Left lung (tissue), 10 donors: ENCODE results near the gene CLTC. TPM values are rescaled to one million over a fixed set of nuclear protein-coding genes. Genes with fewer than 3 reads are reported as not detected.
A peak's percentile ranks its signal among the peaks of the same experiment; 100 is the strongest.

Experiments
- ATAC-seq: fragments of 200-7000 bp; cut with Tn5 transposase; one replicate; pipeline ENCODE4 v1.9.1; 2020; ENCODE audit warnings: moderate library complexity
- DNase-seq, 4 donors: peaks; one replicate each; pipeline ENCODE4 v3.0.0-alpha.2; 2013 to 2020
- H3K27ac ChIP-seq, 2 donors: fragments of 200-600 bp; sonication (generic) in 1 of 2; one replicate each; pipeline versions ENCODE4 v1.5.0 to v1.8.0; 2020 to 2021
- H3K27me3 ChIP-seq, 2 donors: fragments of 200-600 bp; sonication (generic) in 1 of 2; one replicate each; pipeline versions ENCODE4 v1.5.0 to v1.8.0; 2020 to 2021
- H3K36me3 ChIP-seq, 2 donors: fragments of 200-600 bp; sonication (generic) in 1 of 2; one replicate each; pipeline versions ENCODE4 v1.5.0 to v1.8.0; 2020 to 2021
- H3K4me1 ChIP-seq, 2 donors: fragments of 200-600 bp; one replicate each; pipeline ENCODE4 v1.8.0; 2021
- H3K4me3 ChIP-seq, 2 donors: fragments of 200-600 bp; sonication (generic) in 1 of 2; one replicate each; pipeline versions ENCODE4 v1.5.0 to v1.8.0; 2020 to 2021; ENCODE audit warnings: mild to moderate bottlenecking in 1 of 2
- H3K9me3 ChIP-seq, 2 donors: fragments of 200-600 bp; sonication (generic) in 1 of 2; one replicate each; pipeline versions ENCODE4 v1.5.0 to v1.8.0; 2020 to 2021
- CTCF ChIP-seq, 2 donors: fragments of 200-600 bp; sonication (generic) in 1 of 2; IDR thresholded peaks; one replicate each; pipeline versions ENCODE4 v1.5.0 to v1.8.0; 2021; ENCODE audit warnings: antibody characterized with exemption in 2 of 2
- intact Hi-C, 2 donors: fragments of 100-400 bp; cut with DNase I; formaldehyde crosslinking; loops; one replicate each; pipeline versions ENCODE4 v1.11.2 to v1.14.2; 2022
- polyA plus RNA-seq, 6 donors: library from polyadenylated mRNA; unstranded; fragments of 120-200 nt; gene quantifications; one replicate each; pipeline ENCODE4 v1.2.1, GENCODE V29; 2013; ENCODE audit not compliant: insufficient read length in 6 of 6
- total RNA-seq, 2 donors: library from RNA; stranded (reverse); fragmentation: NEBNext Ultra II Directional; extraction: Animal tissue kit (Norgen Biotek cat#: 25700); gene quantifications; one replicate each; pipeline ENCODE4 v1.2.1, GENCODE V29; 2021
- donor health status: DM: no; HTN: yes; CAD: no.
- donor health status: DM: no; HTN: no; CAD: no.

The CLTC gene
- total and polyA plus RNA-seq, 8 donors: 196 to 335 (median 246) TPM

GRCh38 chr17:59683283-59683682, 63.6 kb downstream of the CLTC start:
- peaks cover 13 to 100% of the 10 kb centered on the region in 2 donors for H3K36me3 ChIP-seq
- TF ChIP-seq CTCF (IDR thresholded peaks at IDR 0.05): no peak
- intact Hi-C loops: no loop called here
- no peak overlapping the region for H3K27ac ChIP-seq
- no peaks in the 10 kb centered on the region for H3K9me3 ChIP-seq
- ATAC-seq: no peak
- no peak for DNase-seq
- H3K27me3 ChIP-seq: no peaks in the 10 kb centered on the region
- no peaks in the 10 kb centered on the region for H3K4me1 ChIP-seq
- H3K4me3 ChIP-seq: no peak overlapping the region

- TF ChIP-seq CTCF (IDR thresholded peaks at IDR 0.05): no peak
- Histone ChIP-seq H3K36me3 (peaks cover 13 to 100% of the 10 kb centered on the region in 2 donors), H3K27ac (no peak overlapping the region), H3K4me3 (no peak overlapping the region), H3K27me3 (no peaks in the 10 kb centered on the region), H3K9me3 (no peaks in the 10 kb centered on the region), H3K4me1 (no peaks in the 10 kb centered on the region)
- intact Hi-C loops: no loop called here
- DNase-seq (no peak), ATAC-seq (no peak)
Observed at GRCh38 chr17:59684967-59685366, 65.3 kb downstream of the CLTC start.

- Histone ChIP-seq H3K4me1 (no peaks in the 10 kb centered on the region), H3K9me3 (no peaks in the 10 kb centered on the region), H3K4me3 (no peak overlapping the region), H3K36me3 (peaks cover 0 to 100% of the 10 kb centered on the region in 2 donors), H3K27ac (no peak overlapping the region), H3K27me3 (no peaks in the 10 kb centered on the region)
- no peak for TF ChIP-seq CTCF (IDR thresholded peaks at IDR 0.05)
- intact Hi-C loops: no loop called here
- DNase-seq (no peak), ATAC-seq (no peak)
Observed at GRCh38 chr17:59688008-59688407, 68.3 kb downstream of the CLTC start.

- no peaks in the 10 kb centered on the region for H3K9me3 ChIP-seq
- intact Hi-C loops: no loop called here
- peaks cover 0 to 100% of the 10 kb centered on the region in 2 donors for H3K36me3 ChIP-seq
- no peaks in the 10 kb centered on the region for H3K27me3 ChIP-seq
- H3K27ac ChIP-seq: no peak overlapping the region
- no peak overlapping the region for H3K4me3 ChIP-seq
- no peaks in the 10 kb centered on the region for H3K4me1 ChIP-seq
- no peak for DNase-seq
- no peak for ATAC-seq
- no peak for TF ChIP-seq CTCF (IDR thresholded peaks at IDR 0.05)
Observed at GRCh38 chr17:59688496-59688895, 68.8 kb downstream of the CLTC start.

- intact Hi-C loops: no loop called here
- H3K4me1 ChIP-seq: no peaks in the 10 kb centered on the region
- no peaks in the 10 kb centered on the region for H3K9me3 ChIP-seq
- peaks cover 7 to 100% of the 10 kb centered on the region in 2 donors for H3K36me3 ChIP-seq
- no peak overlapping the region for H3K4me3 ChIP-seq
- H3K27ac ChIP-seq: no peak overlapping the region
- ATAC-seq (no peak), DNase-seq (peak in 1 of 4 donors; percentile 53)
- no peak for TF ChIP-seq CTCF (IDR thresholded peaks at IDR 0.05)
- no peaks in the 10 kb centered on the region for H3K27me3 ChIP-seq
Observed at GRCh38 chr17:59693582-59693981, 73.9 kb downstream of the CLTC start.
